IPS-20b (cell line): Measurements from ENCODE around the gene NISCH.

ENCODE experiments used
- H3K27ac ChIP-seq: one replicate; pipeline ENCODE4 v1.5.1; 2013; ENCODE audit warnings: low read length
- H3K27me3 ChIP-seq: 2 replicates; pipeline ENCODE4 v1.6.1; 2013; ENCODE audit warnings: mild to moderate bottlenecking, low read length, inconsistent platforms; ENCODE audit not compliant: insufficient read depth
- H3K36me3 ChIP-seq: 2 replicates; pipeline ENCODE4 v1.6.1; 2013; ENCODE audit warnings: low read depth, mild to moderate bottlenecking, inconsistent platforms, low read length, moderate library complexity; ENCODE audit not compliant: insufficient read depth
- H3K4me1 ChIP-seq: 2 replicates; pipeline ENCODE4 v1.6.1; 2013; ENCODE audit warnings: mild to moderate bottlenecking, control low read depth, inconsistent platforms, low read length, moderate library complexity; ENCODE audit not compliant: insufficient read depth
- H3K4me3 ChIP-seq: 2 replicates; pipeline ENCODE4 v1.5.1; 2013; ENCODE audit warnings: mild to moderate bottlenecking, low read length, inconsistent platforms
- H3K9ac ChIP-seq: 2 replicates; pipeline ENCODE4 v1.6.1; 2013; ENCODE audit warnings: low read depth, mild to moderate bottlenecking, inconsistent platforms, low read length, moderate library complexity
- H3K9me3 ChIP-seq: 2 replicates; pipeline ENCODE4 v1.6.1; 2013; ENCODE audit warnings: mild to moderate bottlenecking, low read depth, low read length, inconsistent platforms; ENCODE audit not compliant: insufficient read depth

Gene NISCH

DNA sequence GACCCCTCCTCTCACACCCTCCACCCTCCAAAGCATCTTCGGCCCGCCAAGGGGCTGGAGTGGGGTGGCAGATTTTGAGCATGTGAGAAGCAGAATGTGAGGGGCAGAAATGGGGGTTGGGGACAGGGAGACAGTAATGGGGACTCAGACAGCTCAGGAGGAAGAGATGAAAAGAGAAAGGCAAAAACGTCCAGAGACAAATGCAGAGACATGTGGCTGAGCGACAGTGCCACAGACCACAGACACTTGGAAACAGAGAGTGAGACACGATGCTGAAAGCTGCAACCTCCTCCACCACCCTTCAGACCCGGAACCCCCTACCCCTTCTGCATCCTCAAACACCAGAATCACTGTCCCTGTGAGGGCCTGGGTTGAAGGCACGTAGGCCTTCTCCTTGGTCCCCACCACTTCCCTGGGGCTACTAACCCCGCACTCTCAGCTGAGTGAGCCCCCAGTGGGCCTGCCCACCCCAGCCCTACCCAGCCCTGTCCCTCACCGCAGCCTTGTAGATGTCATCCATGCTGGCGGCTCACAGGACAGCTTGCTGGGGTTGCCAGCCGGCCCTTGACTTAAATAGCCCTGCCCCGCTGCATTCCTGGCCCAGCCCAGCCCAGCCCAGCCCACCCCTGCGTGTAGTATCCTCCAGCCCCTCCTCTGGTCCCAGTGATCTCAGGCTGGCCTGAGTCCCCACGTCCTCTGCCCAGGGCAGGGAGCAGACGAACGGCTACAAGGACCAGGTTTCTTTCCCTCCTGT, 1.7 kb upstream of the NISCH start, which contains the start of gene TNNC1:
TNNC1 (minus strand) TSS at position 546 of the 754 bp plus-strand sequence; CDS start at position 520, 26 bp downstream.
- no peak within 1 kb of the TSS for H3K27ac ChIP-seq
- peaks cover 14% of the 10 kb centered on the region for H3K36me3 ChIP-seq

DNA sequence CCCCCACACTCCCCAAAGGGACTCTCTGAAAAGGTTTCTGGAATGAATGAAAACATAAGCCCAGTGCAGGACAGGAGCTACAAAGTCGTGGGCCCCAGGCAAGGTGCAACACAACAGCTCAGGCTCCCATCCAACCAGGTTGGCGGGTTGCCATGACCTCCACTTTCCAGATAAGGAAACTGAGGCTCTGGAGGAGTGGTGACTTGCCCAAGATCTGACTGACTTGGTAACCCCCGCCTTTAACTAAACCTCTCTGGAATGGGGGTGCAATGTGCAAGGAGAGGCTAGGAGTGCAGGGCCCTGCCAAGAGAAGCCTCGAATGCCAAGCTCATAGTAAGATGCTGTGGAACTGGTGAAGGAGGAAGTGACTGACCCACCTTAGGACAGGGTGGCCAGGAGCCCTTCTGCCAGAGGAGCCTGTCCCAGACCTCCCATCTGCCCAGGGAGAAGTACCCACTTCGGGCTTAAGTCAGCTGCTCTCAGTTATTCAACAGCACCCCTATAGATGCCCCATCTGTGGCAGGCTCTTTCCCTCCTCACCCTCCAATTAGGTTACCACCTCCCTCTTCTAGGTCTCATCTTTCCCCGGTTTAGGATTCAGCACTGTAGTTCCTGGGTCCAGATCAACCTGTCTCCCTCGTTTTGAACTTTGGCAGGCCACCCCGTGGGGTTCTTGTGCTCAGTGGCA, 1.0 kb upstream of the NISCH start:
- H3K36me3 ChIP-seq = peaks cover 21% of the 10 kb centered on the region
- no peak overlapping the region for H3K9ac ChIP-seq
- H3K27me3 ChIP-seq = no peaks in the 10 kb centered on the region
- no peak overlapping the region for H3K4me3 ChIP-seq
- H3K27ac ChIP-seq = no peak overlapping the region
- H3K9me3 ChIP-seq = no peaks in the 10 kb centered on the region
- H3K4me1 ChIP-seq = peaks cover 9% of the 10 kb centered on the region

More for the DNA sequence above, 1.7 kb upstream of the NISCH start, which contains the start of gene TNNC1:
- Histone ChIP-seq H3K9ac (peak within 1 kb of the TSS; percentile 62; the same call in 1 of the 2 replicates), H3K9me3 (no peaks in the 10 kb centered on the region), H3K4me3 (peak within 1 kb of the TSS; percentile 64; the same call in 1 of the 2 replicates), H3K4me1 (peaks cover 9% of the 10 kb centered on the region), H3K27me3 (no peaks in the 10 kb centered on the region)

DNA sequence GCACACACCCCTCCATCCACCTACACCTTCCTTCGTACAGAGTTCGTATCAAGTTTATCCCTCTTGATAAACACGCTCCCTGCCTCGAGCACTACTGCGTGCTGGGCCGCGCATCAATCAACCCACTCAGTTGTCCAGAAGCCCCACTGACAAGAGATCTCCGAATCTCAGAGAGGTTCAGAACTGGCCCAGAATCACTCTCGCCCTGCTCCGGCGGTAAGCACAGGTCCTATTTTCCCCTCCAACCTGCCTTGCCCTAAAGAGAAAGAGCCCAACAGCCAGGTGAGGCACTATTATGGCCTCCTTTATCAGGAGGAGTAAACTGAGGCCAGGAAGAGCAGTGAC, 494 bp upstream of the NISCH start:
- peak overlapping the region; percentile 62; the same call in 1 of the 2 replicates for H3K9ac ChIP-seq
- H3K4me1 ChIP-seq = peaks cover 6% of the 10 kb centered on the region; the same call in 1 of the 2 replicates
- H3K27ac ChIP-seq = no peak overlapping the region

DNA sequence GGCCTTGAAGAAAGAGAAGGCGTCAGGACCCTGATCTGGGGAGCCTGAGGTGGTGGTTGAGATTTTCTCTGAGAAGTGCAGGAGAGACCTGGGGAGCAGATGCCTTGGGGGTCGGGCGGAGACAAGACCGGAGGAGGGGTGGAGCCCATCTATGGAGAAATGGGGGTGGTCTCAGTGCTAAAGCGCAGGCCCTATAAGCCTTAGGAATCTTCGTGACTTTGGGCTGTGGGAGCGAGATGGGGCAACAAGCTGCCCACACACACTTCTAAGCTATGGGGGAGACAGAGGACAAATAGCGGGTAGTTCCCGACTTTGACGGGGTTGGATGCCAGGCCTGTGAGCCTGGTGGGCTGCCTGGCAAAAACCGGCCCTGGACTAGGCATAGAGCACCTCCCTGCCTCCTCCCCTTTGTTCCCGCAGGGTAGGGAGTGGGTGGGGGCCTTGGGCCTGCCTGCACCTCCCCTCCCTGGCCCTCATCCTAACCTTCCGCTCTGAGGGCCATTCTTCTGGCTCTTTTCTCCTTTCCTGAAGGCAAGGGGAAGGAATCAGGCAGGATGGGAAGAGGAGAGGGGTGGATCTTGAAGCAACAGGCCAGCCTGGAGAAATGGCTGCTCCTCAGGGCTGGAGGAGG, 880 bp downstream of the NISCH start:
- peaks cover 2% of the 10 kb centered on the region; the same call in 1 of the 2 replicates for H3K4me1 ChIP-seq
- H3K36me3 ChIP-seq = peaks cover 40% of the 10 kb centered on the region
- H3K4me3 ChIP-seq = peak overlapping the region; percentile 98
- no peaks in the 10 kb centered on the region for H3K27me3 ChIP-seq
- peak overlapping the region; percentile 60 for H3K27ac ChIP-seq
- H3K9me3 ChIP-seq = no peaks in the 10 kb centered on the region
- H3K9ac ChIP-seq = peak overlapping the region; percentile 73

More for the DNA sequence above, 494 bp upstream of the NISCH start:
- peaks cover 26% of the 10 kb centered on the region for H3K36me3 ChIP-seq
- H3K27me3 ChIP-seq = no peaks in the 10 kb centered on the region
- peak overlapping the region; percentile 64 for H3K4me3 ChIP-seq
- H3K9me3 ChIP-seq = no peaks in the 10 kb centered on the region

DNA sequence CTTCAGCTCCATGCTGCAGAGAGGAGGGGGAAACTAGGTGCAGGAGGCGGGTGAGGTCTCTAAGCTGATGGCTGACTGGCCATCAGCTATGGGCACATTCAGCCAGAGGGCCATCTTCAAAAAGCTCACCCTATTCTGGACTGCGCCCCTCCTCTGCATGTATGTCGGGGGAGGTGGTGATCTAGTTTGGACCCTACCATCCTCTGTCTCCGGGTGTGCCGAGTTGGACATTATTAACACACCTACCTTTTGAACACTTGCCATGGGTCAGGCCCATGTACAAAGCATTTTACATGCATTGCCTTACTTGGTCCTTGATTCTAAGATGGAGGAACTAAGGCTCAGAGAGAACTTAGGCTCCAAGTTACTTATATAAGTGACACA, 1.4 kb downstream of the NISCH start:
- Histone ChIP-seq H3K27ac (no peak overlapping the region), H3K9me3 (no peaks in the 10 kb centered on the region), H3K4me3 (peak overlapping the region; percentile 98), H3K36me3 (peaks cover 43% of the 10 kb centered on the region), H3K9ac (peak overlapping the region; percentile 73; the same call in 1 of the 2 replicates), H3K27me3 (no peaks in the 10 kb centered on the region), H3K4me1 (peaks cover 2% of the 10 kb centered on the region; the same call in 1 of the 2 replicates)

DNA sequence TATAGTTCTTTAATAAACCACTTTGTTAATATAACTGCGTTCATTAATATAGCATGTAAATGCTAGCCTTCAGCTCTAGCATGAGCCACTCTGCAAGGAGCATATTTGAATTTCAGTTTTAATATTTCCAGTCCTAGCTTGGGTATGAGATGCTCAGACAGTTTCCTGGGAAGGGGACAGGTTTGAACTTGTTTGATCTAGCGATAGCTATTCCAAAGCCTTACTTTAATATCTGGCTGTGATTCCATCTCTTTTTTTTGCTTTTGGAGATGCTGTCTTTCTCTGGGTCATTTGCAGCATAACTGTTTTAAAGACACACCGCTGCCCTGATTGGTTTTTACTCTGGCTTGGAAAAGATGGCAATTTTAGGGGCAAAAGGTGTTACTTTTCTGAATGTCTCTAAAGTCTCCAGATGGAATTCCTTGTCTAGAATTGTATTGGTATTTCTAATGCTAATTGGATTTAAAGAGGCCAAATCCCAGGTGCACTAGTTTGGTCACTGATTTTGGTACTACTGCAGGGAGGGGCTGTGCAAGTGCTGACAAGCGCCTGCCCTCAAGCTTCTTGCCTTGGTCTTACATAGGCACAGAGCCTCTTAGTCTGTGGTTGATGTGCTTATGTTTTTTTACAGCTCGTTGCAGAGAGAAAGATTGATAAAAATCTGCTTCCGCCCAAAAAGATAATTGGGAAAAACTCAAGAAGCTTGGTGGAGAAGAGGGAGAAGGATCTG, 2.8 kb downstream of the NISCH start:
- peaks cover 57% of the 10 kb centered on the region for H3K36me3 ChIP-seq
- no peak overlapping the region for H3K27ac ChIP-seq
- no peaks in the 10 kb centered on the region for H3K27me3 ChIP-seq
- H3K9me3 ChIP-seq = no peaks in the 10 kb centered on the region
- H3K4me3 ChIP-seq = no peak overlapping the region
- H3K9ac ChIP-seq = no peak overlapping the region
- H3K4me1 ChIP-seq = peaks cover 2% of the 10 kb centered on the region; the same call in 1 of the 2 replicates

DNA sequence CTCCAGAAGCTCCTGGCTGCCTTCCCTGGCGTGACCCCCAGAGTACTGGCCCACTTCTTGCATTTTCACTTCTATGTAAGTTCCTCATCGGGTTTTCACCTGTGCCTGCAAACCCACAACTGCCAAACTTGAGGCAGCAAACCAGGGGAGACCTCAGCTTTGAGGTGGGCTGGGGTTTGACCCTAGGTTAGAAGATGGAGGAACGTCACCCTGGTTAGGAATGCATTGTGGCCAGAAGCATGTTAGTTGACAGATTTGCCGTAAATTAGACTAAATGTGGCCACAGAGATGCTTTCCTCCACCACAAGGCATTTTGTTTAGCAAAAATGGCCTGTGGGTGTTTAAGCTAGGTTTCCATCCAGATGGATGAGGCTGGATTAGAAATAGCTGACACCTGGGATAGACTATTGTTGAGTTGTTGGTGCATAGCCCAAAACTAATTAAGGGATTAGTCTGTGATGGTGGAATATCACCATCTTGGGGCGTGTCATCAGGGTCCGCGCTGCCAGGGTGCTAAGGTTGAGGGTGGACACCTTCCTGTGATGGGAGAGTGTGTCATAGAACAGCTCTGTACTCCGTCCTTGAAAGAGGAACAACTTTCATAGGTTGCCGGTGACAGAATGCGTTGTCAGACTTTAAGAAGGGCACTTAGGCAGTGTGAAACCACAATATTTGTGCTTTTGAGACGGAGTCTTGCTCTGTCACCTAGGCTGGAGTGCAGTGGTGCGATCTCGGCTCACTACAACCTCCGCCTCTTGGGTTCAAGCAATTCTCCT, 3.6 kb downstream of the NISCH start:
- H3K9ac ChIP-seq = no peak overlapping the region
- H3K27ac ChIP-seq = no peak overlapping the region
- H3K4me1 ChIP-seq = peaks cover 2% of the 10 kb centered on the region; the same call in 1 of the 2 replicates
- H3K27me3 ChIP-seq = no peaks in the 10 kb centered on the region
- no peaks in the 10 kb centered on the region for H3K9me3 ChIP-seq
- no peak overlapping the region for H3K4me3 ChIP-seq
- peaks cover 62% of the 10 kb centered on the region for H3K36me3 ChIP-seq

DNA sequence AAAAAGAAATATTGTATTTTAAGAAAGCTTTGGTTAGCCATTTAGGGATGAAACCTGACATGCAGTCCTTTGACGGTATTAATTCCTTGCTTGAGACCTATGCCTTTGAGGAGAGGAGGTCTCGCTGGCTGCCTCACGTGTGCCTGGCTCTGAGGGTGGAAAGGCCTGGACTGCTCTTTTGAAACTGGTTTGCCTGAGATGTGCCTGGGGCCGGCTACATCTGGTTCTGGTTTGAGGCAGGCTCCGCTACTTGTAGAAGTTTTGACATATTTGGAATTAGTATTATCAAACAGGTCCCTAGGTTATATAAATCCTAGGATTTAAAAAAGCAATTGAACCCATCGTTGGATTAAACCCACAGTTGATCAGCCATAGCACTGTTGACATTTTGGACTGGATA, 6.5 kb downstream of the NISCH start:
- Histone ChIP-seq H3K4me1 (no peaks in the 10 kb centered on the region), H3K27me3 (no peaks in the 10 kb centered on the region), H3K4me3 (no peak overlapping the region), H3K36me3 (peaks cover 88% of the 10 kb centered on the region), H3K27ac (no peak overlapping the region), H3K9me3 (no peaks in the 10 kb centered on the region), H3K9ac (no peak overlapping the region)

DNA sequence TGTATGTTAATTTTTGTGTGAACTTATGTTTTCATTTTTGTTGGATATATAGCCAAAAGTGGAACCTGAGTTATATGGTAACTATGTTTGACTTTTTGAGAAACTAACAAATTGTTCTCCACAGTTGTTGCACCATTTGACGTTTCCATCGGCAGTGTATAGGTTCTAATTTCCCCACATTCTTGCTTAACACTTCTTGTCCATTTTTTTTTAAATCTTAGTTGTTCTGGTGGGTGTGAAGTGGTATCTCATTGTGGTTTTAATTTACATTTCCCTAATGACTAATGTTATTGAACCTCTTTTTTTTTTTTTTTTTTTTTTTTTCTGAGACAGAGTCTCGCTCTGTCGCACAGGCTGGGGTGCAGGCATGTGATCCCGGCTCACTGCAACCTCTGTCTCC, 8.0 kb downstream of the NISCH start:
- peaks cover 83% of the 10 kb centered on the region for H3K36me3 ChIP-seq
- H3K27ac ChIP-seq = no peak overlapping the region
- no peak overlapping the region for H3K9ac ChIP-seq
- H3K4me3 ChIP-seq = no peak overlapping the region
- H3K27me3 ChIP-seq = no peaks in the 10 kb centered on the region
- H3K9me3 ChIP-seq = no peaks in the 10 kb centered on the region
- H3K4me1 ChIP-seq = no peaks in the 10 kb centered on the region

DNA sequence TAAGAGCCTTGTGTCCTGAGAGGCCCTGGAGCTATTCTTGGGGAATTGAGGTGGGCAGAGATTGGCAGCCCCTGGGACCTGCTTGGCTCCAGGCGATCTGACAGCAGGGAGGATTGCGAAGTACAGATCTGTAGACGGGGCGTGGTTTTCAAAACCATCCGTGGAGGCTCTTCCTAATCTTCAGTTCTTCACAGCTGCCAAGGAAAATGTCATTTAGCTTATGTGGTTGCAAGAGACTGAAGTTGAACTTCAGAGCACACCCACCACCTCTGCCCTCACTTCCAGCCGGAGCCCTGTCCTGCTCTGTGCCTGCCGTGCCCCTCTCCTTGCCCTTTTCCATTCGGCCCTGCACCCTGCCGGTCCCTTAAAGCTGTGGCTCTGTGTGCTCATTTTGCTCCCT, 12.9 kb downstream of the NISCH start:
- Histone ChIP-seq H3K4me1 (no peaks in the 10 kb centered on the region), H3K27me3 (no peaks in the 10 kb centered on the region), H3K4me3 (no peak overlapping the region), H3K36me3 (peaks cover 69% of the 10 kb centered on the region), H3K9ac (no peak overlapping the region), H3K9me3 (no peaks in the 10 kb centered on the region), H3K27ac (no peak overlapping the region)
